Dermis blood vessel endothelial cell (primary cell): Measurements from ENCODE around the gene MIA. TPM values are rescaled to one million over a fixed set of nuclear protein-coding genes. Genes with fewer than 3 reads are reported as not detected.
"Not testable (repeated sequence)": the region's sequence is repeated elsewhere in the genome, so short reads cannot be mapped to it uniquely, and the experiment has no call there.

Source experiments
- DNase-seq: peaks from one replicate; pipeline ENCODE4 v3.0.0; 2010
- total RNA-seq: library from RNA; depleted of rRNA; stranded (reverse); fragments of >200 nt; gene quantifications from 2 replicates; pipeline ENCODE4 v1.2.3, GENCODE V29; 2014

Gene MIA
- total RNA-seq, 1 donor from 2014 or later, result 0.68 TPM

DNA sequence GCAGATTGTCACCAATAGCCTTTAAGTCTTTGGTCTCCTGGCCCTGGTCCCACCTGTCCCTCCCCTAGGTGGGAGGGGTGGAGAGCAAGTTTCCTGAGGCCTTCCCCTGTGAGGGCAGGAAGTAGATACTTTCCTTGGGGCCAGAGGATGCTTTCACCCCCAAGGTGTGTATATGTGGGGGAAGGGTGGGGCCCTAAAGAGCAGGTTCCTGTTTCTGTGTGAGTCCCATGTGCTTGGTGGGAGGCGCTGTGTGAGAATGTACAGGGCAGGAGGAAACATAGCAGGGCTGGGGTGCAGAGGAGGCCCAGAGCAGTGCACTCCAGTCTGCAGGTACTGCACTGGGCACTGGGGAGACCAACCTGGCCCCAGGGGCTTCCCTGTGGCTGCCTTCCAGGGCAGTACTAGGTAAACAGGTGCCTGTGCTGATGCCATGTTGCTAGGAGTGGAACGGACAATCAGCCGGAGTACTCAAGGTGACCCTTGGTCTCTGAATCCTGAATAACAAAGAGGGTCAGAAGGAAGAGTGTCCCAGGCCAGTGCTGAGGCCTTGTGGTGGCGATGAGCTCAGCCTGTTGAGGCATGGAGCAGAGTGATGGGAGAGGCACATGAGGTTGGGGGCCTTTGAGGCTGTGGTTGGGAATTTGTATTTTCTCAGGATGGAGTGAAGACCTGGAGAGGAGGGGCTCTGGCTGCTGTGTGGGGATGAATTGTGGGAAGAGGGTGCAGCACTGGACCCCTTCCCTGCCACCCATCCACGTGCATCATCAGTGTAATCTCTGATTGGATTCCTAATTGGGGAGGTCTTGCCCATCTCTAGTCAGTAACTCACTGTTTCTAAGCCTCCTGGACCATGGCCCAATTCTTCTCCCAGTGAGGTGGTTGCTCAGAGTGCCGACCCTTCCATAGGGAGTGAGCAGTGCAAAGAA lies 28.8 kb downstream of the MIA start:
- DNase-seq, result peak; percentile 11

DNA sequence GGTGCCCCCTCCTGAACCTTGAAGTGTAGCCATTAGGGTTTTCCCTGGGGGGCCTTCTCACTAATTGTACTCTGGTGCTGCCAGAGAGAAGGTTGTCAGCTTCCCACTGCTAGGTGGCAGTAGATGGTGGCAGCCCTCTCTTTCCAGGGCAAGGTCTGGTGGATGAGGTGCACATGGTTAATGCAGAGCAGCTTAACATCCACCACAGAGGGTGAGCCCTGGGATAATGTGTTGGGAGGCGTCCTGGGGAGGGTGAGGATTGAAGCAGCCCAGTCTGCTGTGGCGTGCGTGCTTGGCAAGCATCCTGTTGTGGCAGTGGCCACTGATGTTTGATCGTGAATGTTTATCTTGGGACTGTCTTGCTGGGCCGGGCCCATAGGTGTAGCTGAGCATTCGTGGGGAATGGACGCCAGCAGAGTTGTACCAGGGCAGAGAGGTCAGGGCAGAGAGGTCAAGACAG lies 29.5 kb downstream of the MIA start:
- DNase-seq, result peak; percentile 31

DNA sequence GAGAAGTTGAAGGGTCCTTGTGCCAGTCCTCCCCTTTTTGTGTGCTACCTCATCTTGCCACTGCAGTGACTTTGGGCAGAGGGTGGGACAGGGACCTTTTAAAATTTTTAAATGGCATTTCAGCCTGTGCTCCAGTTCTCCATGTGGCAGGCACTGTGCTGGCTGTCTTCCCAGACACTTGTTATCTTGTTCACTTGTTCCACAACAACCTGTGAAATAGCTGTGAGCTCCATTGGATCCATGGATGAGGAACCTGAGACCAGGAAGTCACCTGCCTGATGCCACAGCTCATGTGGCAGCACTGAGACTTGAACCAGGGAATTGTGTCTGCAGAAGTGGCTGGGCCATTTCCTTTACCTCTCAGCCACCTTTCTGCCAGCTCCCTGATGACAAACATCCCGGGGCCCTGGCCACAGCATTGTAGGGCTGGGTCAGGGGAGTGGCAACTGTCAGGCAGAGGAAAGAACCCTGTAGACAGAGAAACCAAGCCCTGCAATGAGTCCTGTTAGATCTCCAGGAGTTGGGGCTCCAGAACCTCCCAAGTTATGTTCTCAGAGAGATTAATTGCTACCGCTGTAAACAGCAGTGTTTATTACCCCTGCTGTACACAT lies 30.0 kb downstream of the MIA start:
- no peak for DNase-seq

DNA sequence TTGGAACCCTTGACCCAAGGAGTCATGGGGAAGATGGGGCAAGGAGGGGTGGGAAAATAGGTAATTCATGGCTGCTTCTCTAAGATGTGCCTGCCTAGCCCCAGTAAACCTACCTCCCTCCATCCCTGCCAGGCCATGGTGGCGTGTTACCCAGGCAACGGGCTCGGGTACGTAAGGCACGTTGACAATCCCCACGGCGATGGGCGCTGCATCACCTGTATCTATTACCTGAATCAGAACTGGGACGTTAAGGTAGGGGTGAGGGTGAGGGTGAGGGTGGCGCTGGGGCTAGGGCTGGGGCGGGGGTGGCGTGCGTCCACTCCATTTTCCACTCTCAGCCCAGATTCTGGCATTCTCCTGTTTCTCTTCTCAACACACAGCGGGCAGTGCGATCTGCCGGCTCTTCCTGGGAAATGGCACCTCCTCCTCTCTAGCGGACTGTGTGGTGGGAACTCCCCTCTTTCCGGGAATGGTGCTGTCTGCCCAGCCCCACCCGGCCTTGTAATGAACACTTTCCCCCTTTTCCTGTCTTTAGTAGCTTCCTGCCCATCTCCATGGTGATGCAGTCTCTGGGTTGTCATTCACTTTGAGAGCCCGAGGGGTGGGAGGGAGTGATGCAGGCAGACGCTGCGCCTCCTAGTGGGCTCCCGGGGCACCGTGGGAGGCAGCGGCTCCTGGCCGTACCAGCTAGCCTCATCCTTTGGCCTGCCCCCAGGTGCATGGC lies 31.3 kb downstream of the MIA start:
- peak; percentile 99 for DNase-seq

DNA sequence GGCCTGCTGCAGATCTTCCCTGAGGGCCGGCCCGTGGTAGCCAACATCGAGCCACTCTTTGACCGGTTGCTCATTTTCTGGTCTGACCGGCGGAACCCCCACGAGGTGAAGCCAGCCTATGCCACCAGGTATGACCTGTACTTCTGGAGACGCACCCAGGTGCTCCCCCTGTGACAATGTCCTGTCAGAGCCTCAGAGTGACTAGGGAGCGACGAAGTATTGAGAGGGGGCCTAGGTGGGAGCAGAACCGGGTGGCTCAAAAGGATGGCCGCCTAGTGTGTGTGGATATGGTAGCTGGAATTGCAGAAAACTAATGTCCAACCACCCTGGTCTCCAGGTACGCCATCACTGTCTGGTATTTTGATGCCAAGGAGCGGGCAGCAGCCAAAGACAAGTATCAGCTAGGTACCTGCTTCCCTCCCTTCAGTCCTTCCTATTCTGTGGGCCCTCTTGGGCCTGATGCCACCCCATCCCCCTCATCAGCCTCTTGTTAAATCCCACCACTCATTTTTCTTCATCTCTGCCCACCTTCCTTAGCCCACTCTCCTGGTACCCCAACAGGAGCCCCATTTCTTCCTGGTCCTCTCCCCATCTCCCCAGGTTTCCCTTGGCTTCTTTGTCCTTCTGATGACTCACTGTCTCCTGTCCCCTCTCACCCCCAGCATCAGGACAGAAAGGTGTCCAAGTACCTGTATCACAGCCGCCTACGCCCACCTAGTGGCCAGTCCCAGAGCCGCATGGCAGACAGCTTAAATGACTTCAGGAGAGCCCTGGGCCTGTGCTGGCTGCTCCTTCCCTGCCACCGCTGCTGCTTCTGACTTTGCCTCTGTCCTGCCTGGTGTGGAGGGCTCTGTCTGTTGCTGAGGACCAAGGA lies 32.1 kb downstream of the MIA start:
- DNase-seq, result peak; percentile 42

DNA sequence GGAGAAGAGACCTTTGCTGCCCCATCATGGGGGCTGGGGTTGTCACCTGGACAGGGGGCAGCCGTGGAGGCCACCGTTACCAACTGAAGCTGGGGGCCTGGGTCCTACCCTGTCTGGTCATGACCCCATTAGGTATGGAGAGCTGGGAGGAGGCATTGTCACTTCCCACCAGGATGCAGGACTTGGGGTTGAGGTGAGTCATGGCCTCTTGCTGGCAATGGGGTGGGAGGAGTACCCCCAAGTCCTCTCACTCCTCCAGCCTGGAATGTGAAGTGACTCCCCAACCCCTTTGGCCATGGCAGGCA lies 32.7 kb downstream of the MIA start:
- DNase-seq, result no peak

DNA sequence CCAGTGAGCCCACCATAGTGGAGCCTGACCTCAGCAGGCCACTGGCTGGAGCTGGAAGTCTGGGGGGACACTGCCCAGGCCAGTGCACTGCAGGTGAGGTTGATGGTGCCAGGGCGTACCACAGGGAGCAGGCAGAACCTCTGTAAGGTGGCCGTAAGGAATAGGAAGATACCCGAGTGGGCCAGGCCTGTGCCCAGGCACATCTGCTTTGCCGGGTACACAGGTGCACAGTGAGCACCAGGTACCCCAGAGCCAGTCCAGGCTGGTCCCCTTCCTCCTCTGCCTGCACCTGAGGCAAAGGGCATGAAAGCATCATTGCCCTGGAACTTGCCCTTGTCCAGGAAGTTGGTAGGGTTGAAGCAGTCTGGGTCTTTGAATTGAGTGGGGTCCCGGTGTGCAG lies 33.2 kb downstream of the MIA start:
- no peak for DNase-seq

DNA sequence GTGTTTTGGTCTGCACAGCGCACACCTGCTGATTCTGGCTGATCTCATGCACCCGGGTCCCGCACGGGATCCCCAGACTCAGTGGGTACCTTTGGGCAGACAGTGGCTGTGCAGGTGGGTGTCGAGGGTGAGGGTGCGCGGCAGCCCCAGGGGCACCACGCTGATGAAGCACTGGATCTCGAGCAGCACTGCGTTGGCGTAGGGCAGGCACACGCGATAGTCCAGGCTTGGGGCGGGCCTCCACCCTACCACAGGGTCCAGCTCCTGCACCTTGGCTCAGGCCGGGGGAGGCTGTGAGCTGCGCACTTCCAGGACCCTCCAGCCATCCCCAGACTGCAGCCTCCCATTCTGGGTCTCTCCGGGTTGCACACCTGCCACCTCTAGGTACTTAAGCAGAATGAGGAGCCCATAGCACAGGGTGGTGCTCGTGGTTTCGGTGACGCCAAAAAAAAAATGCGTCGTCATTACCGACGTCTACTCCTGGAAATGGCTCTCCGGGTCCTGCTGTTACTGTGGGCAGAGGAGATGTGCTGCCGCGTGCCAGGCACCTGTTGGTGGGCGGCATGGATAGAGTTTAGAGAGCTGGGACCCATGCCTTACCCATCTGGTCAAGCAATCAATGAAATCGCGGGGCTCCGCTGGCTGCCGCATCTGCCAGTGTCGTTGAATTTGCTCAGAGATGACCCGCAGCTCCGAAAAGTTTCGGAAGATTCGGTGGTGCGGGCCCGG lies 34.2 kb downstream of the MIA start:
- no peak for DNase-seq

DNA sequence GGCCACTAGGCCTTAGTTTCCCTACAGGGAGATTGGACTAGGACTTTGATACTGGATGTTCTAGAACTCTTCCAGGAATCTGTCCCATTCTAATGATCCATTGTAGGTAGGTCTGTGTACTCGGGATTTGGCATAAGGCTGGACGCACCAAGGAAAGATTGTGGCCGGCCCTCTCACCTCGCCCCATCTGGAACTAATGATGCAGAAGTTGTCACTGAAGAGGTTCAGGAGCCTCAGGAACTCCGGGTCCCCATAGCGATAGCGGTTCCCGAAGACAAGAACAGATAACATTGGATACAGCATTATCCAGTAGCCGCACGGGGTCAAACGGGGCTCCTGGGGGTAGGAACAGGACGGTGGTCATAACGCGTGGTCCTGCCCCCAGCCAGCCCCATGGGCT lies 34.8 kb downstream of the MIA start:
- peak; percentile 8 for DNase-seq

DNA sequence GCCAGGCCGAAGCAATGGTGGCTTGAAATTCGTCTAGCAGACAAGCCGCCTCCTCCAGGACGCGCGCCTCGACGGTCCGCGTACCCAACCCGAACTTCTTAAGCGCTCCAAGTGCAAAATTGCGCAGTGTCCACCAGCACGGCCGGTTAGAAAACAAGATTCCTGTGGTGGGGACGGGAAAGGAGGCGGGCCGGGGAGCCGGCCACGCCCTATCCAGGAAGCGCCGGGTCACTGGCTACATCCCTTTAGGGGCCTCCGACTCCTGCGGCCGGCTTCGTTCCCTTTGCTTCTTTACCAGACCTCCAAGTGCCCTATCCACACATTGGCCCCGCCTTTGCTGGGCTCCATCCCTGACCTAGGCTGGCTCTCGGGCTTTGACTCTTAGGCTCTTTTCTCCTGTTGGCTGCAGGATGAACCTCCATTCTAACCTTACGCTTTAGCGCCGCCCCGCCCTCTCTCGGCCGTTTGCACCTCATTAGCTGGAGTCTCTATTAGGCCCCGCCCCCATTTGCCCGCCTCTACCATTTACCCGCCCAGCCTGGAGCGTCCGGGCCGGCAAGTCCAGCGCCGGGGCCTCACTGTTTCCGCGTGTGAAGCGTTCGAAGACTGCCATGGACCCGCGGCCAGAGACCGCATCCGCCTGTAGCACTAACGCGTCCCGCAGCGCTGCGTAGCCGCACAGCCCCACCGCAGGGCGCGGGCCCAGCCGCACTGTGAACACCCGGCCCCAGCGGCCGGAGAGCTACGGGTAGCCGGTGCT lies 35.5 kb downstream of the MIA start:
- DNase-seq, result peak; percentile 75

DNA sequence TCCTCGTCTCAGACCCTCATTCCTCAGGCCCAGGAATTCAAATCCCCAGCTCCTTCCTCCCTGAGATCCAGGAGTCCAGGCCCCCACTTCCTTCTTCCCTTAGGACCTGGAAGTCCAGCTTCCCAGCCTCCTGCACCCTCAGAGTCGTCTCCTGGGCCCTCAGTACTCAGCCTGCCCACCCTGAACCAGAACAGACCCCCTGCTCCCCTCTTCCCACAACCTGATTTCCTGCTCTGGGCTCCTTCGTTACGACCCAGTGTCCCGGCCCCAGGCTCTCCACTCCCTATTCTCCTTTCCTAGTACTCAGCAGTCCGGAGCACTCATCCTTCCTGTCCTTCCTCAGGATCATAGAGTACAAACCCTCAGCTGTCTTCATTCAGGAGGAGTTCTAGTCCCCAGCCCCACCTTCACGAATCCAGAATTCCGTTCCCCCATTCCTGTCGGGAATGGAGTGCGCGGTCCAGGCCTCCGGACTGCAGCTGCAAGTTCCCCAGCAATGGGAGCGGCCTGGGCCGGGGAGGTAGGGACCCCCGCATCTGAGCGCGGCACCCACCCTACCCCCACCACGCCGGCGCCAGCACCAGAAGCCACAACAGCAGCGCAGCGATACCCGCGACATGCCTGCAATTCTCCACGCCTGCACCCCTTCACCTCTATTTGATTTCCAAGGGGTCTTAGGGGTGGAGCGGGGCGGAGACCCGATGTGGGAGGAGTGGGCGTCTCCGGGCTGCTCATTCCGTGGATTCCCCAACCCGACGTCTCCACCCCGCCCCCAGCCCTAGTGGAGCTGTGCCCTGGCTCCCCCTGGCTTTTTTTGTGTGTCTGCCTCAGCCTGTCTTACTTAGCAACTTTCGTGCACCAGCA lies 36.4 kb downstream of the MIA start:
- peak; percentile 8 for DNase-seq

DNA sequence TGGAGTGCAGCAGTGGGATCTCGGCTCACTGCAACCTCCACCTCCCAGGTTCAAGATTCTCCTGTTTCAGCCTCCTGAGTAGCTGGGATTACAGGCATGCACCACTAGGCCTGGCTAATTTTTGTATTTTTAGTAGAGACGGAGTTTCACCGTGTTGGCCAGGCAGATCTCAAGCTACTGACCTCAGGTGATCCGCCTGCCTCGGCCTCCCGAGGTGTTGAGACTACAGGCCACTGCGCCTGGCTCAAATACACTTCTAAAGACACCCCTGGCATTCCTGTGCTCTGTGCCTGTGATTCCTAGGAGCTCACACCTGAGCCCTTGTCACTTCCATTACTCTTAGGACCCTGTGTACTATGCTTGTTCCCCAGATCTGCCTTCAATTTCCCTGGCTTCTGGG lies 37.2 kb downstream of the MIA start:
- not testable (repeated sequence) for DNase-seq

DNA sequence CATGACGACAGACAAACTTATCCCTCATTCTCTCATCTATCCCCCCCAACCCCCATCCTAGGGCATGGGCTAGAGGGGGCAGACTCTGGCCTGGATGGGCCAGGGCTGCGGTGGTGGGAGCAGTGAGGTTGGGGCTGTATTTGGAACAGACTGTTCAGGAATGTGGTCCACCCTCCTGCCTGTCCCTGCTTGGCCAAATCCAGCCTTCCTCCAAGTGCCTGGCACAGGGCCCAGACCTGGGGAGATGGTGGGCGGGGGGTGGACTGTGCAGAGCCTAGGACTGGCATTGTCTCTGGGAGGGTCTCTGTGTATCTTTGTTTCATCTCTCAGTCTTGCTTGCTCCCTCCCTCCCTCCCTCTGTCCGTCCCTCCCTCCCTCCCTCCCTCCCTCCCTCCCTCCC lies 37.9 kb downstream of the MIA start:
- DNase-seq, result peak; percentile 10

DNA sequence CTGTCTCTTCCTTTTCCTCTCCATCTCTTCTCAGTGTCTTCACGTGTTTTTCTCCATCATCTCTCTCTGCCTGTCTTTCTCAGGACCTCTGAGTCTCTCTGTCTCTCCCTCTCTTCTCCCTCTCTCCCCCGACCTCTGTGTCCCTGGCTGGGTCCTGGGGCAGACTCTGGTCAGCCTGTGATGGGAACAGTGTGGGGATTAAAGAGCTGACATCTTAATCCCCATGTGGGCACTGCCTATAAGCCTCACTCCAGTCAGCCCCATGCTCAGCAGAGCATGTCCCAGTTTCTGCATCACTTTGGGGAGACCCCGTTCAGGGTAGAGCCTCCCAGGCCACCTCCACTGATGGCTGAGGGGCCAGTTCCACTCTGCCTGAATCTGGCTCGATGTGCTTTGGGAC lies 39.9 kb downstream of the MIA start:
- DNase-seq, result no peak

DNA sequence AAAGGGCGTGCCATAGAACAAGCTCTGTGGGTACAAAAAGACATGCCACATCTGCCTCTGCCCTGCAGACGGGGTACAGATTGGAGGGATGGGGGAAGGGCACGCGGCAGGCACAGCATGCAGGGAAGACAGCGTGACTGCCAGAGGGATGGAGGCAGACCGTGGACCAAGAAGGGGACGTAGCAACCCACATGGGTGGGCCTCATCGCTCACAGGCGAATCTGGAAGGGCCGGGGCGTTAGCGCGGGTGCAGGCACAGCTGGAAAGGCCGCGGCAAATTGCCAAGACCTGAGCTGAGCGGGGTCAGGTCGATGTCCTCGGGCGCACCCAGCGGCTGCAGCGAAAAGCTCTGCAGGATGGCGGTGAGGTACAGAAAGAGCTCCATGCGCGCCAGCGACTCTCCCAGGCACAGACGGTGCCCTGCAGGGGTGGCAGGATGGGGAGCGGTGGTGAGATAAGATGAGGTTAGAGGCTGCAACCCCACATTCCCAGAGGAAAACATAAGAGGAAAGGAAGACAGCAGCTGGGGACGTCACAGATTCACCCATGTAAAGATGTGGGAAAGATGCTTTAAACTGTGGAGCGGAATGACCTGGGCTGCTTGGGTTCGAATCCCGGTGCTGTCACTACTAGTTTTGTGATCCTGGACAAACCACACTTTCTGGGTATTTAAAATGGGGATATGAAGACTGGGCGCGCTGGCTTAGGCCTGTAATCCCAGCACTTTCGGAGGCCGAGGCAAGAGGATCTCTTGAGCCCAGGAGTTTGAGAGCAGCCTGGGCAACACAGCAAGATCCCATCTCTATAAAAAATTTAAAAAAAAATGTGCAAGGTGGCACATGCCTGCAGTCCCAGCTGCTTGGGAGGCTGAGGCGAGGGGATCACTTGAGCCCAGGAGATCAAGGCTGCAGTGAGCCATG lies 43.4 kb downstream of the MIA start:
- peak; percentile 43 for DNase-seq

DNA sequence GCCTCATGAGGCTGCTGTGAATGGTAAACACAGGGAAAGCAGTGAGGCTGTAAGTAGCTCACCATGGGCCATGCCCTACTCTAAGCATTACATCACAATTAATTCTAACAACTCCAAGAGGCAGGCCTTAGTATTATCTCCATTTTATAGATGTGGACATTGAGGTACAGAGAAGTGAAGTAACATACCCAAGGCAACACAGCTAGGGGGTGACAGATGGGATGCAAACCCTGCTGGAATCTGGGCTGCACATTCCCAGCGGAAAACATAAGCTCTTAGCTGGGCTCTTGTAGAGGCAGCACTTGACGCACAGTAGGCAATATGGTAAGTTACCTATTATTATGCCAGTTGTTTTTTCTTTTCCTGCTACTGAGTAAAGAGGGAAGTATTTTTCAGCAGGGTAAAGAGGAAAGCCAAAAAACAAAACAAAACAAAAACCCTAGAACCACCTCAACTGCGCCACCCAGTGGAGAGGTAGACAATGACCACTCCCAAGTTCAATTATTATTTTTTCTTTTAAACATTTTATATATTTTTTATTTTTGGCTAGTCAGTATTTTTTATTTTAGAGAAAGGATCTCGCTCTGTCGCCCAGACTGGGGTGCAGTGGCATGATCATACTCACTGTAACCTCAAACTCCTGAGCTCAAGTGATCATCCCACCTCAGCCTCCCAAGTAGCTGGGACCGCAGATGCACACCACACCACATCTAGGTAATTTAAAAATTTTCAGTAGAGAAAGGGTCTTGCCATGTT lies 44.3 kb downstream of the MIA start:
- peak; percentile 47 for DNase-seq

DNA sequence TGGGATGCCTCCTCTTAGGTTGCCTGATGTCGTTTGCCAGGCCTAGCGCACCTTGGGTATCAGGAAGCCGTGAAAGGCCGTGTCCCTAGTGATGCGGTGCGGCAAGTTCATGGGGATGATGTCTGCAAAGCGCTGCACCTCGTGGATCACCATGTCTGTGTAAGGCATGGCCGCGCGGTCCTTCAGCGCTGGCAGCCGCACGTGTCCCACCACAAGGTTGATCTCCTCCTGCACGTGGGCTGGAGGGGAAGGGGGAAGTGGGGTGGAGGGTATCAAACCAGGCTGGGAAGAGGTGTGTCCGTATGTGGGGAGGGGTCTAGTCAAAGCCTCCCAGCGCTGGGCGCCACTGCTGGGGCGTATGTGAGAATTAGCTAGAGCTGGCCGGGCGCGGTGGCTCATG lies 46.8 kb downstream of the MIA start:
- no peak for DNase-seq
